H7 (cell line): ENCODE measurements around the gene NAA60. TPM values are rescaled to one million over a fixed set of nuclear protein-coding genes. Genes with fewer than 3 reads are reported as not detected.

ENCODE experiments used
- DNase-seq: peaks from one replicate; pipeline ENCODE4 v3.0.0; 2012
- H3K27me3 ChIP-seq: 2 replicates; pipeline ENCODE4 v1.6.0; 2011; ENCODE audit warnings: mild to moderate bottlenecking, low read length; ENCODE audit not compliant: control insufficient read depth, insufficient read depth
- H3K36me3 ChIP-seq: replicated peaks from 2 replicates; pipeline ENCODE4 v1.5.1; 2011; ENCODE audit warnings: low read length; ENCODE audit not compliant: control insufficient read depth, insufficient read depth
- H3K4me3 ChIP-seq: 2 replicates; pipeline ENCODE4 v1.5.1; 2011; ENCODE audit warnings: low read depth, mild to moderate bottlenecking, control low read depth, low read length, moderate library complexity; ENCODE audit not compliant: insufficient read depth
- total RNA-seq: library from RNA; depleted of rRNA; stranded (reverse); fragments of >200 nt; shearing (Covaris generic); gene quantifications from 2 replicates; pipeline ENCODE4 v1.2.3, GENCODE V29; 2014; rRNA removed

Gene NAA60
- total RNA-seq, result 11.0 and 12.6 TPM in 2 replicates

DNA sequence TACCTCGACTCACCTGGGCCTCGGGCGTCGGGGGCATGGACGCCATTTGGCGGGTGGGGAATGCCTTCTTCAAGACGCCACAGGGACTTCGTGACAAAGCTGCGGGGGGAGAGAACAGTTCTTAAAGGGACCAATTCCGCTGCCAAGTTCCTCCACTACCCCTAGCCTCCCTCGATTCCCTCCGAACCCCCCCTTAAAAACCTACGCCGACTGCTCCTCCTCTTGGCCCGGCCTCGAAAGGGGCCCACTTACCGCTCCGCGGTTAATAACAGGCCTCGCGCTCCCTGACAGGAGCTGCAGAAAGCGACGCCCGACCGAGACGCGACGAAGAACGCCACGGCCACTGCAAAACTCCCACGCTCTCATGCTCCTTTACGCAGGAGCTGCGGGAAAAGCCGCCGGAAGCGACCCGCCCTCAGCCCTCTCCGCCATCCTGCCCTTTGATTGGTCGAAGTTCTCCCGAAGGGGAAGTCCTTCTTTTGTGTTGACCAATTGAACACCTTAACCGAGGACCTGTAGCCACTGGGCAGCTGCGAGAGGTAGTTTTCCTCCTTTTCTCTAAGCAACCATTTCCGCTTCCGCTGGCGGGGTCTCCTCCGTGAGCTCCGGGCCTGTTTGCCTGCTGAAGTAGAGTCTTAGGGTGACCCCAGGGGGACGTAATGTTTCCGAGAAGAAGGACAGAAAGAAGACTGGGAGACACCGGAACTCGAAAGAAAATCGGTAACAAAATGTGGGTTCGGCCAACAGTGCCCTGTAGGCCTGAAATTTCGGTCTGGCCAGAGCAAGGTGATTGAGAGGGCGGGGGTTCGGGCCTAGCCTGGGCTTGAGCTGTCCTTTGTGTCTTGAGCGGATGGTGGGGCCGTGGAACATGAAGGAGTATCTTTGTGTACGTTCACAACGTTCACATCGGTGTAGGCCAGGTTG lies at the start of gene NAA60, which contains the start of gene ZNF597:
Gene NAA60 (plus strand): TSS at position 573 of the 924 bp plus-strand sequence. CDS start 32,548 bp downstream, outside the sequence.
Gene ZNF597 (minus strand): TSS at position 397 of the 924 bp plus-strand sequence. CDS start 351 bp downstream, at position 46.
- no peaks in the 10 kb centered on the region for H3K36me3 ChIP-seq
- no peaks in the 10 kb centered on the region for H3K27me3 ChIP-seq
- DNase-seq, result peak; percentile 93
- peak within 1 kb of the TSS; percentile 56 for H3K4me3 ChIP-seq

DNA sequence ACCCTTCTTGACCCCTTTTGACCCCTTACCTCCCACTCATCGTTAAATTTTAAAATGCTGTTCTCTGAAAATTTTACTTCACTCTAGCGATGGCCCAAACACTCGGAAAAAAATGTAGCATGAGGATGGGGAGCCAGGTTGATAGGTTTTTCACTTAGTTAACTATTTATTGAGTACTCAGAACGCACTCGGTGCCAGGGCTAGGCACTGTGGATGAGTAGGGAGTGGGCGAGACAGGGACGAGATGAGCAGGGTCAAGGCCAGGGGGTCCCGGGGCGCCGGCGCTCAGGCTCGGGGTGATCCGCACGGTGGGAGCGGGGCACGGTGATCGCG lies 43.1 kb upstream of the NAA60 start:
- H3K27me3 ChIP-seq, result no peaks in the 10 kb centered on the region; the same call in 1 of the 2 replicates
- no peak for DNase-seq
- peak overlapping the region; percentile 97 for H3K4me3 ChIP-seq
- peaks cover 20% of the 10 kb centered on the region for H3K36me3 ChIP-seq

DNA sequence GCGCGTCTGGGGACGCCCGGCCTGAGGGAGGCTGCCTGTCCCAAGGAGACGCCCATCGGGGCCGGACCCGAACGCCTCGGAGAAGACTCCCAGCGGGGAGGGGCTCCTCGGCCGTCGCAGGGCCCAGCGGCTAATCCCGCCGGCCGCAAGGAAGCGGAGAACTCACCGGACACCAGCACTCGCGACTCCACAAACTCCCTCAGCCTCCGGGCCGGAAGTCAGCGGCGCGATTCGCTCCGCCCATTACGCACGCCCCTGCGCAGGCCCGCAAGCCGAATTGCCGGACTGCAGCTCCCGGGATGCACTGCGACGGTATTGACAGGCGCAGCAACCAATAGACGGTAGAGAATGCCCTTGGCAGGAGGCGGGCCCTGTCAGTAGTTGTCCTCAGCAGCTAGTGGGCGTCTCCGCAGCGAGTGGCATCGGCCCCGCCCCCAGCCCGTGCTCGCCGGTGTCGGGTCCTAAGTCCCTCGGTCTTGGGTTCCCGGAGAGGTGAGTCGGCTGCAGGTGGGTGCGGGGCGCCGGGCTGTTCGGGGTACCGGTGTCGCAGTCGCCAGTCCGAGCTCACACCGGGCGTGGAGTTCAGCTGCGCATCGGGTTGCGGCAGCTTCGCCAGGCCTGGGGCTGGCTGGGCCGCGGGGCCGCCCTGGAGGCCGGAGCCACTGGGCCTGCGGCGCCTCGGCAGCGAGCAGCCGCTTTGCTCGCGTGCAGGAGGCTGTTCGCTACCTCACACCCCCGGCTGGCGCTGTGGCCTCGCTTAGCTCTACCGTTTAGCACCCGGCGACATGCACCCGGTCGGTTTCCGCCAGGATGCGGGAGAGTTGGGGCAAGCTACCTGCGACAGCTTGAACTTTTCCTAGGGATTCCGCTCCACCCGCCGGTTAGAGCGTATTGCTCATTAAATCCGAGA lies 42.4 kb upstream of the NAA60 start, which contains the start of the genes ZNF174 and ZSCAN32:
Gene ZNF174 (plus strand): TSS at position 437 of the 910 bp plus-strand sequence. CDS start 790 bp downstream, outside the sequence.
Gene ZSCAN32 (minus strand): TSS at position 226 of the 910 bp plus-strand sequence. CDS start 3,447 bp downstream, outside the sequence.
- peak within 1 kb of the TSS; percentile 97 for H3K4me3 ChIP-seq
- peaks cover 18% of the 10 kb centered on the region for H3K36me3 ChIP-seq
- DNase-seq, result peak; percentile 99
- no peaks in the 10 kb centered on the region; the same call in 1 of the 2 replicates for H3K27me3 ChIP-seq

- DNase-seq, result peak; percentile 71
- Histone ChIP-seq H3K4me3 (peak overlapping the region; percentile 97), H3K36me3 (peaks cover 13% of the 10 kb centered on the region), H3K27me3 (no peaks in the 10 kb centered on the region; the same call in 1 of the 2 replicates)
Observed at GRCh38 chr16:3401719-3402397, 41.6 kb upstream of the NAA60 start.

GRCh38 chr16:3408561-3409197 lies 34.8 kb upstream of the NAA60 start:
- peaks cover 15% of the 10 kb centered on the region for H3K36me3 ChIP-seq
- no peak overlapping the region for H3K4me3 ChIP-seq

DNA sequence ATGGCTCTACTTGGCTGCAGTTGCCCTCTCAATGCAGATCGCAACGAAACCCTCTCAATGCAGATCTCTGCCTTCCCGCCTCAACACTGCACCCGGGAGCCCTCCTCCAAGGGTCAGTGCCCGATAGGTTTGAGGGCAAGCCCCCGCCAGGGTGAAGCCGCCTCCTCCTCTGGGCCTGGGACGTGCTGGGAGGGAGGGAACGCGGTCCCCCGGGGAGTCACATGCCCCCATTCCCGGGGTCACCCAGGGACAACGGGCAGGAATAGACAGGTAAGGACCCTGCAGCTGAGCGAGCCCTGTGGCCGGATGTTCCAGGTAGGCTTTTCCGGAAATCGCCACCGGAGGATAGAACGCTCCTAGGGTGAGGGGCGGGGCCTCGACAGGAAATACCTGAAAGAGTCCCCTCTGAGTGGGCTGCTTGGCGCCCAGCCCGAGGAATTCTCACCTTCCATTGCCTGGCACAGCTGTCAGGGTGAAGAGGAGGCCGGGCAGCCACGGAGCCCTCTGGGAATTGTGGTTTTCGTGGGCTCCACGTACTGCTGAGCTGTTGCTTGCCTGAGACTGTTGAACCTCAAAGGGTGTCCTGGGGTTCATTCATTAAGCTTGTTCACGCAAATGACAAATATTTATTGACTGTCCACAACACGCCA lies 29.6 kb upstream of the NAA60 start:
- H3K27me3 ChIP-seq, result no peaks in the 10 kb centered on the region
- no peak for DNase-seq
- peaks cover under 1% of the 10 kb centered on the region for H3K36me3 ChIP-seq
- no peak overlapping the region for H3K4me3 ChIP-seq

More at GRCh38 chr16:3408561-3409197, 34.8 kb upstream of the NAA60 start:
- H3K27me3 ChIP-seq, result no peaks in the 10 kb centered on the region
- DNase-seq, result no peak

DNA sequence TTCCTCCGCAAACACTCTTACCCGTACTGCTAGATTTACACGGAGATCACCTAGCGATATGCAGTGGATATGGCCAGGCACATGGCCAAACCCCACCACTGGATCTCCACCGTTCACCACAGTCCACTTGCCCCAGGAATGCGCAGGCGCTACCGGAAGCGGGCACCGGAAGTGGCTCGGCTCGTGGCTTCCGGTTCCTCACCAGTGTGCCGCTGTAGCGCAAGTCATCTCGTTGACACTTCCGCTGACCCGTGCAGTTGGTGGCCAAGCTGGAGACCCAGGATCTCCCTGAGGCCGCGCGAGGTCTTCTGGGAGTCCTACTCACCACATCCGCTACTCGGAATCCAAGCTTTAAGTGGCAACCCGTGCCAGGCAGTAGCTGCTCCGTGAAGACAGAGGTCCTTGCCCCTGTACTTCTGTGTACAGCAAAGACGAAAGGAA lies 11.7 kb upstream of the NAA60 start:
- no peaks in the 10 kb centered on the region for H3K27me3 ChIP-seq

GRCh38 chr16:3434373-3434772 lies 9.1 kb upstream of the NAA60 start:
- no peaks in the 10 kb centered on the region for H3K27me3 ChIP-seq
- DNase-seq, result no peak
- no peak overlapping the region for H3K4me3 ChIP-seq
- no peaks in the 10 kb centered on the region for H3K36me3 ChIP-seq

More for the DNA sequence above, 11.7 kb upstream of the NAA60 start:
- DNase-seq, result no peak
- no peaks in the 10 kb centered on the region for H3K36me3 ChIP-seq
- no peak overlapping the region for H3K4me3 ChIP-seq

DNA sequence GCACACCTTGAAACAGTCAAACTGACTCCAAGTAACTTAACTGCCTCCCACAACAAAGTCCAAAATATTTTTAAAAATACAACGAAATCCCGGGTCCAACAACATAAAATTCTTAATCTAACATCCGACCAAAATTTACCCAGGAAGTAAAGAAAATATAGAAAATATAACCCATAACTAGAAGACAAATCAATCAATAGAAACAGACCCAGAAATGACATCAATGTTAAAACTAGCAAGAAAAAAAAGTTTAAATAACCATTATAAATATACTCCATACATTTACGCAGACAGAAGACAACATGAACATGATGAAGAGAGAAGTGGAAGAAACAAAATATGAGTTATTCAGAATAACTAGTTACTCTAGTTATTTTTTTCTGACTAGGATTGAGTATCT lies 3.8 kb upstream of the NAA60 start:
- Histone ChIP-seq H3K36me3 (no peaks in the 10 kb centered on the region), H3K27me3 (no peaks in the 10 kb centered on the region), H3K4me3 (no peak overlapping the region)
- DNase-seq, result no peak

DNA sequence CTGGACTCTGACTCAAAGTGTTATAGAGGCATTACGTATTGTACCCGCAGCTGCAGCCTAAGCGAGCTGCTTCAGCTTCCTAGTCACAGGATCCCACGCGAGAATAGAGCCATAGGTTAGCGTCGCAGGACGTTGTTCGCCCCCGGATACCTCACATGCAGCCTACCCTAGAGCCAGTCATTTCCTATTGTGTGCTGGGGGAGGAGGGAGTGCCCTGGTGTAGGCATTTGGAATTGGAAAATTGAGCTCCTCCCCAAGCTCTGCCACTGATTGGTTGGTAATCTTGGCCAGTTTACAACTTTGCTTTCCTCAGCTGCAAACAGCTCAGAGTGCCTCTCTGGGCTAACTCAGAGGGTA lies 530 bp downstream of the NAA60 start:
- H3K36me3 ChIP-seq, result no peaks in the 10 kb centered on the region
- DNase-seq, result no peak
- no peaks in the 10 kb centered on the region for H3K27me3 ChIP-seq
- H3K4me3 ChIP-seq, result peak overlapping the region; percentile 56

DNA sequence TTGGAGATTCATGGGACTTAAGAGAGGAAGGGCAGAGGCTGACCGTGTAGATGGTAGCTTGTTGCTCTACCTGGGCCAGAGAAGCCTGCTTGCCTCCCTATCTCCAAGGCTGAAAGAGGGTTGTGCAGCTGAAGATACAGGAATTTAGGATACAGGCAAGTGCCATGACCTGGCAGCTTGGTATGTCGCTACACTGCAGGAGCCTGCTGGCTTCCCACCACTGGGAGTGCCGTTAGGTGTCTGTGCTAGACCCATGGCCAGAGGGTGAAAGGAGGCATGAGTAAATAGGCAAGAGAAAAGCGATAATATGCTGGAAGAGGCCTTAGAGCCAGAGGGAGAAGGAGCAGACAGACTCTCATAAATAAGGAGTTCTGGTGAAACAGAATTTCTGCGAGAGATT lies 10.6 kb downstream of the NAA60 start:
- H3K36me3 ChIP-seq, result no peaks in the 10 kb centered on the region
- DNase-seq, result peak; percentile 57
- H3K27me3 ChIP-seq, result no peaks in the 10 kb centered on the region
- no peak overlapping the region for H3K4me3 ChIP-seq

GRCh38 chr16:3454631-3455147 lies 11.2 kb downstream of the NAA60 start:
- H3K4me3 ChIP-seq, result no peak overlapping the region
- no peaks in the 10 kb centered on the region for H3K36me3 ChIP-seq
- no peak for DNase-seq
- no peaks in the 10 kb centered on the region for H3K27me3 ChIP-seq
